A549 (cell line): ENCODE measurements around the gene GRIA1. TPM values are rescaled to one million over a fixed set of nuclear protein-coding genes. Genes with fewer than 3 reads are reported as not detected.

Experiments
- ATAC-seq, 2 experiments: fragments of 200-7000 bp in 1 of 2; fragments of >200 bp in 1 of 2; cut with Nextera tagmentation in 1 of 2; cut with Tn5 transposase in 1 of 2; 3 replicates each; pipeline versions ENCODE4 v1.8.0 to v1.9.1; 2018 to 2020; ENCODE audit warnings: mild to moderate bottlenecking in 1 of 2, moderate library complexity in 1 of 2
- CTCF ChIA-PET: fragments of 300-600 bp; sonication (Branson Sonifier 250); formaldehyde crosslinking; extraction: SDS; loops from one replicate; lab custom pipeline; 2021; ENCODE audit warnings: antibody characterized with exemption, inconsistent platforms; lab: Yijun Ruan, JAX
- POLR2A ChIA-PET: fragments of 350-600 bp; formaldehyde crosslinking; extraction: SDS; loops from one replicate; lab custom pipeline; 2021; ENCODE audit warnings: antibody characterized with exemption, inconsistent platforms; lab: Yijun Ruan, JAX
- DNase-seq, 2 experiments: peaks; one replicate each; pipeline versions ENCODE4 v3.0.0 to v3.0.0-alpha.2; 2011 to 2016; ENCODE audit warnings: low read depth in 1 of 2, low spot score in 1 of 2
- FAIRE-seq: peaks from 2 replicates; lab custom pipeline; 2011; peaks lifted over from hg19 to GRCh38; lab: Jason Lieb, UNC
- H3K27ac ChIP-seq, 2 experiments: fragments of >200 bp; sonication (Bioruptor Twin); formaldehyde crosslinking; 3 replicates each; pipeline ENCODE4 v1.5.1; 2016 to 2017
- H3K4me1 ChIP-seq: fragments of >200 bp; sonication (Bioruptor Twin); formaldehyde crosslinking; 3 replicates; pipeline ENCODE4 v1.6.1; 2016
- H3K4me2 ChIP-seq: fragments of >200 bp; sonication (Bioruptor Twin); formaldehyde crosslinking; 3 replicates; pipeline ENCODE4 v1.6.1; 2016
- H3K4me3 ChIP-seq: fragments of >200 bp; sonication (Bioruptor Twin); formaldehyde crosslinking; 3 replicates; pipeline ENCODE4 v1.5.1; 2016
- H3K9me3 ChIP-seq: fragments of >200 bp; sonication (Bioruptor Twin); formaldehyde crosslinking; 3 replicates; pipeline ENCODE4 v1.6.1; 2016
- ATOH8 ChIP-seq: fragments of 250-450 bp; sonication (Bioruptor Pico); IDR thresholded peaks from 2 replicates; pipeline ENCODE4 v1.5.0; 2020; ENCODE audit warnings: low read depth, mild to moderate bottlenecking, moderate library complexity
- CHD2 ChIP-seq: fragments of 150-350 bp; IDR thresholded peaks from 2 replicates; pipeline ENCODE4 v1.6.1; 2014; ENCODE audit warnings: low read length; ENCODE audit not compliant: partially characterized antibody
- CHD4 ChIP-seq: fragments of 200-600 bp; sonication (generic); IDR thresholded peaks from 2 replicates; pipeline ENCODE4 v1.6.1; 2016; ENCODE audit warnings: antibody characterized with exemption, mild to moderate bottlenecking, borderline replicate concordance
- EHF ChIP-seq: fragments of 250-450 bp; sonication (Bioruptor Pico); IDR thresholded peaks from 2 replicates; pipeline ENCODE4 v1.5.0; 2020; ENCODE audit warnings: mild to moderate bottlenecking
- EP300 ChIP-seq, 2 experiments: fragments of >200 bp; sonication (Bioruptor Twin); formaldehyde crosslinking; IDR thresholded peaks; 2 replicates in 1 of 2; 3 replicates in 1 of 2; pipeline ENCODE4 v1.6.1; 2016 to 2017
- ESRRA ChIP-seq: fragments of 150-350 bp; IDR thresholded peaks from 2 replicates; pipeline ENCODE4 v1.6.1; 2014; ENCODE audit warnings: mild to moderate bottlenecking, low read length, borderline replicate concordance
- FOSB ChIP-seq: fragments of 250-450 bp; sonication (Bioruptor Pico); IDR thresholded peaks from 2 replicates; pipeline ENCODE4 v1.5.0; 2020; ENCODE audit warnings: mild to moderate bottlenecking, moderate library complexity
- FOSL2 ChIP-seq, 2 experiments: fragments of 450-650 bp in 1 of 2; fragments of >200 bp in 1 of 2; sonication (Bioruptor Twin) in 1 of 2; formaldehyde crosslinking; IDR thresholded peaks; 2 replicates each; pipeline versions ENCODE4 v1.5.0 to v1.6.1; 2016 to 2020; ENCODE audit warnings: mild to moderate bottlenecking in 1 of 2, moderate library complexity in 1 of 2
- GATA3 ChIP-seq: IDR thresholded peaks from 2 replicates; pipeline ENCODE4 v1.6.1; 2012; ENCODE audit warnings: borderline replicate concordance
- HDAC2 ChIP-seq: fragments of 200-600 bp; sonication (generic); IDR thresholded peaks from 2 replicates; pipeline ENCODE4 v1.6.1; 2016
- HES2 ChIP-seq: fragments of >200 bp; sonication (Bioruptor Twin); formaldehyde crosslinking; IDR thresholded peaks from 2 replicates; pipeline ENCODE4 v1.6.1; 2016
- HOXB13 ChIP-seq: fragments of 250-450 bp; sonication (Bioruptor Pico); IDR thresholded peaks from 2 replicates; pipeline ENCODE4 v1.5.0; 2020; ENCODE audit warnings: low read depth, mild to moderate bottlenecking, moderate library complexity
- KDM5A ChIP-seq: fragments of 200-600 bp; sonication (generic); IDR thresholded peaks from 2 replicates; pipeline ENCODE4 v1.6.1; 2016; ENCODE audit warnings: antibody characterized with exemption, mild to moderate bottlenecking
- MAFK ChIP-seq: fragments of 450-650 bp; IDR thresholded peaks from 2 replicates; pipeline ENCODE4 v1.6.1; 2014; ENCODE audit not compliant: partially characterized antibody
- MYC ChIP-seq: IDR thresholded peaks from 2 replicates; pipeline ENCODE4 v1.6.1; 2012; ENCODE audit warnings: mild to moderate bottlenecking, inconsistent platforms, low read length, improper control_type of control experiment, borderline replicate concordance
- NPAS2 ChIP-seq: fragments of 250-450 bp; sonication (Bioruptor Pico); IDR thresholded peaks from 2 replicates; pipeline ENCODE4 v1.8.0; 2022; ENCODE audit warnings: mild to moderate bottlenecking, moderate library complexity, borderline replicate concordance
- NR3C1 ChIP-seq: fragments of >200 bp; sonication (Bioruptor Twin); formaldehyde crosslinking; IDR thresholded peaks from 3 replicates; pipeline ENCODE4 v1.6.1; 2017
- PBX3 ChIP-seq: IDR thresholded peaks from 2 replicates; pipeline ENCODE4 v1.6.1; 2012
- POLR2A ChIP-seq: IDR thresholded peaks from 2 replicates; pipeline ENCODE4 v1.6.1; 2012; ENCODE audit warnings: mild to moderate bottlenecking, low read length
- POLR2AphosphoS2 ChIP-seq: conservative IDR thresholded peaks from 2 replicates; pipeline ENCODE4 v1.6.1; 2012; ENCODE audit warnings: low read length, improper control_type of control experiment, inconsistent platforms
- RARB ChIP-seq: fragments of 250-450 bp; sonication (Bioruptor Pico); IDR thresholded peaks from 2 replicates; pipeline ENCODE4 v1.8.0; 2021; ENCODE audit warnings: mild to moderate bottlenecking, moderate library complexity
- RCOR1 ChIP-seq: fragments of 150-350 bp; IDR thresholded peaks from 2 replicates; pipeline ENCODE4 v1.6.1; 2014; ENCODE audit warnings: antibody characterized with exemption, low read length, low read depth
- RFX5 ChIP-seq: fragments of 450-650 bp; IDR thresholded peaks from 2 replicates; pipeline ENCODE4 v1.7.1; 2014; ENCODE audit warnings: antibody characterized with exemption, mild to moderate bottlenecking, moderate library complexity
- RNF2 ChIP-seq: fragments of 200-600 bp; sonication (generic); IDR thresholded peaks from 2 replicates; pipeline ENCODE4 v1.6.1; 2016; ENCODE audit warnings: low read depth, mild to moderate bottlenecking, antibody characterized with exemption, moderate library complexity, borderline replicate concordance
- SREBF2 ChIP-seq: fragments of 450-650 bp; IDR thresholded peaks from 2 replicates; pipeline ENCODE4 v1.6.1; 2014; ENCODE audit warnings: mild to moderate bottlenecking, moderate library complexity
- TP53 ChIP-seq: fragments of 250-450 bp; sonication (Bioruptor Pico); IDR thresholded peaks from 2 replicates; pipeline ENCODE4 v1.5.0; 2021; ENCODE audit warnings: mild to moderate bottlenecking, moderate library complexity
- ZC3H11A ChIP-seq: fragments of 450-650 bp; IDR thresholded peaks from 2 replicates; pipeline ENCODE4 v1.6.1; 2014; ENCODE audit warnings: antibody characterized with exemption, mild to moderate bottlenecking
- ZFP36 ChIP-seq: fragments of 450-650 bp; IDR thresholded peaks from 2 replicates; pipeline ENCODE4 v1.6.1; 2014; ENCODE audit warnings: borderline replicate concordance; ENCODE audit not compliant: partially characterized antibody
- ZSCAN20 ChIP-seq: fragments of 250-450 bp; sonication (Bioruptor Pico); IDR thresholded peaks from 2 replicates; pipeline ENCODE4 v1.8.0; 2022; ENCODE audit warnings: mild to moderate bottlenecking, moderate library complexity
- WGBS: methylation state at CpG from one replicate; pipeline ENCODE4 v1.1.6; 2017; ENCODE audit errors: missing lambda C conversion rate; 5-methylcytosine and 5-hydroxymethylcytosine counted together
- polyA plus RNA-seq, 4 experiments: library from polyadenylated mRNA; depleted of rRNA in 3 of 4; stranded (reverse); fragments of >200 nt; fragmentation: RNase III in 1 of 4; extraction: RNeasy Plus Mini Kit Qiagen cat#74134 plus additional on column Dnase treatment in 1 of 4; gene quantifications; 2 replicates in 3 of 4; 3 replicates in 1 of 4; pipeline ENCODE4 v1.2.3, GENCODE V29; 2011 to 2017
- TF ChIP-seq, protein P1 (sequence below): fragments of 450-650 bp; IDR thresholded peaks from 2 replicates; pipeline ENCODE4 v1.6.1; 2014; ENCODE audit warnings: antibody characterized with exemption
- TF ChIP-seq, protein P2 (sequence below): IDR thresholded peaks from 2 replicates; pipeline ENCODE4 v1.6.1; 2012; ENCODE audit warnings: low read depth, borderline replicate concordance

GRIA1 gene
- polyA plus RNA-seq, 2 of the 4 experiments (the other 2 are of a cell fraction), result not detected

DNA sequence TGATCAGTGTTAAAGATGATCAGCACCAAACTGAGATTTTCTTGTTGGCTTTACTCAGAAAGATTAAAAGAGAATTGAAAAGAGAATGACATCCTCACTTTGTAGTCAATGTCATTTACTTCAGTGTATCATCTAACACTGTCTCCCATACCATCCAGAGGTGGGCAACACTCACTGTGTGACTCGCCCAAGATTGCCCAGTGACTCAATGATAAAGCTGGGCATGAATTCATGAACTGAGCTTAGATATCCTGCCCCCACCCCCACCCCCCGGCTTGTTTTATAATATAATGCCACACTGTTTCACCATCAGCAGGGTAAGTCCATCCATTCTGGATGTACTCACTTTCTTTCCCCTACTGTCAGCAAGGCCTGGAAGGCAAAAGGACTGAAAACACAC is 306.1 kb downstream of the GRIA1 start:
- CTCF ChIA-PET, result no interaction called here
- Histone ChIP-seq H3K4me2 (no peak overlapping the region), H3K4me1 (no peaks in the 10 kb centered on the region), H3K27ac (no peak overlapping the region), H3K4me3 (no peak overlapping the region)
- WGBS, result 3% methylated on average over 2 of the region's 2 CpGs
- no peak for ATAC-seq
- TF ChIP-seq RARB (CRISPR knock-in tag) (no peak), FOSL2 (IDR thresholded peaks at IDR 0.05) (no peak), FOSL2 (CRISPR knock-in tag; IDR thresholded peaks at IDR 0.05) (no peak), ATOH8 (CRISPR knock-in tag) (no peak), RNF2 (no peak), CHD2 (no peak), GATA3 (no peak), NPAS2 (CRISPR knock-in tag) (no peak)
- TF ChIP-seq, all 56 proteins: peak for 0
- FAIRE-seq (no peak), DNase-seq (no peak)
- no peaks in the 10 kb centered on the region for H3K9me3 ChIP-seq
- POLR2A ChIA-PET, result no interaction called here

GRCh38 chr5:153797484-153797883 is 307.0 kb downstream of the GRIA1 start:
- CTCF ChIA-PET, result no interaction called here
- ATAC-seq (no peak), FAIRE-seq (no peak), DNase-seq (no peak)
- 52% methylated on average over 3 of the region's 3 CpGs for WGBS
- H3K9me3 ChIP-seq, result no peaks in the 10 kb centered on the region
- no peak overlapping the region for H3K4me2 ChIP-seq
- TF ChIP-seq POLR2AphosphoS2 (no peak), ZFP36 (no peak), EHF (CRISPR knock-in tag) (no peak), FOSB (CRISPR knock-in tag) (no peak), EP300 (IDR thresholded peaks at IDR 0.05) (no peak), POLR2A (no peak), TP53 (CRISPR knock-in tag) (no peak), SREBF2 (no peak), FOSL2 (IDR thresholded peaks at IDR 0.05) (no peak), FOSL2 (CRISPR knock-in tag; IDR thresholded peaks at IDR 0.05) (no peak), ZSCAN20 (CRISPR knock-in tag) (no peak), MYC (no peak), GATA3 (no peak), NR3C1 (no peak), HDAC2 (no peak)
- POLR2A ChIA-PET, result no interaction called here
- no peak overlapping the region for H3K27ac ChIP-seq
- H3K4me1 ChIP-seq, result no peaks in the 10 kb centered on the region
- H3K4me3 ChIP-seq, result no peak overlapping the region

GRCh38 chr5:153798830-153799229 is 308.4 kb downstream of the GRIA1 start:
- no peaks in the 10 kb centered on the region for H3K9me3 ChIP-seq
- CTCF ChIA-PET, result interaction anchor here (1.4 kb wide), 1 partner anchor 302 kb away, joined by 3 read pairs; no protein-coding TSS in a partner anchor
- ATAC-seq (no peak), DNase-seq (no peak), FAIRE-seq (no peak)
- no peak overlapping the region for H3K4me2 ChIP-seq
- no peaks in the 10 kb centered on the region for H3K4me1 ChIP-seq
- POLR2A ChIA-PET, result no interaction called here
- no peak overlapping the region for H3K27ac ChIP-seq
- H3K4me3 ChIP-seq, result no peak overlapping the region
- no peak for TF ChIP-seq KDM5A
- TF ChIP-seq GATA3, result no peak
- no peak for TF ChIP-seq RFX5
- TF ChIP-seq FOSL2 (IDR thresholded peaks at IDR 0.05), result no peak
- TF ChIP-seq FOSL2 (CRISPR knock-in tag; IDR thresholded peaks at IDR 0.05), result no peak
- TF ChIP-seq HOXB13, result no peak
- no peak for TF ChIP-seq ATOH8 (CRISPR knock-in tag)
- no peak for TF ChIP-seq NPAS2 (CRISPR knock-in tag)
- TF ChIP-seq MYC, result no peak
- no peak for TF ChIP-seq MAFK
- TF ChIP-seq, protein P1, sequence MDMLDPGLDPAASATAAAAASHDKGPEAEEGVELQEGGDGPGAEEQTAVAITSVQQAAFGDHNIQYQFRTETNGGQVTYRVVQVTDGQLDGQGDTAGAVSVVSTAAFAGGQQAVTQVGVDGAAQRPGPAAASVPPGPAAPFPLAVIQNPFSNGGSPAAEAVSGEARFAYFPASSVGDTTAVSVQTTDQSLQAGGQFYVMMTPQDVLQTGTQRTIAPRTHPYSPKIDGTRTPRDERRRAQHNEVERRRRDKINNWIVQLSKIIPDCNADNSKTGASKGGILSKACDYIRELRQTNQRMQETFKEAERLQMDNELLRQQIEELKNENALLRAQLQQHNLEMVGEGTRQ, result no peak
- TF ChIP-seq HES2, result no peak
- no peak for TF ChIP-seq CHD4
- TF ChIP-seq HDAC2, result no peak
- no peak for TF ChIP-seq ZFP36
- TF ChIP-seq SREBF2, result no peak
- TF ChIP-seq PBX3, result no peak
- TF ChIP-seq, protein P2, sequence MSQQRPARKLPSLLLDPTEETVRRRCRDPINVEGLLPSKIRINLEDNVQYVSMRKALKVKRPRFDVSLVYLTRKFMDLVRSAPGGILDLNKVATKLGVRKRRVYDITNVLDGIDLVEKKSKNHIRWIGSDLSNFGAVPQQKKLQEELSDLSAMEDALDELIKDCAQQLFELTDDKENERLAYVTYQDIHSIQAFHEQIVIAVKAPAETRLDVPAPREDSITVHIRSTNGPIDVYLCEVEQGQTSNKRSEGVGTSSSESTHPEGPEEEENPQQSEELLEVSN, result no peak
- TF ChIP-seq ZC3H11A, result no peak
- TF ChIP-seq RCOR1, result no peak
- no peak for TF ChIP-seq ESRRA
- 16% methylated on average over 5 of the region's 5 CpGs for WGBS
